ENCODE measurements around the gene PNO1.

Gene PNO1

GRCh38 chr2:68203587-68203986 lies 45.9 kb downstream of the PNO1 start:
- peak overlapping the region; percentile 69 for H3K4me3 ChIP-seq (IDR thresholded peaks at IDR 0.05; ENCODE audit: insufficient read depth, low read depth, low read length)
- no peak overlapping the region for H2AFZ ChIP-seq (ENCODE audit: low read depth)
- TF ChIP-seq CTCF (conservative IDR thresholded peaks at IDR 0.05; ENCODE audit: low read depth, low read length) = no peak
- no peaks in the 10 kb centered on the region for H3K36me3 ChIP-seq (ENCODE audit: insufficient read depth)
- peaks cover 89% of the 10 kb centered on the region for H3K4me1 ChIP-seq (ENCODE audit: low read depth, poor library complexity, severe bottlenecking)
- peaks cover 90% of the 10 kb centered on the region for H3K79me2 ChIP-seq (ENCODE audit: insufficient read depth, low read depth)
- H3K27ac ChIP-seq = peak overlapping the region; percentile 78
- H3K4me2 ChIP-seq = peak overlapping the region; percentile 90
- H3K27me3 ChIP-seq (ENCODE audit: insufficient read depth, low read depth) = no peaks in the 10 kb centered on the region
- peaks cover 4% of the 10 kb centered on the region; the same call in 1 of the 2 replicates for H4K20me1 ChIP-seq (ENCODE audit: insufficient read depth)
- peak overlapping the region; percentile 41; the same call in 1 of the 2 replicates for H3K9ac ChIP-seq

GRCh38 chr2:68206793-68207192 lies 49.1 kb downstream of the PNO1 start:
- Histone ChIP-seq H3K36me3 (ENCODE audit: insufficient read depth) (no peaks in the 10 kb centered on the region), H3K4me1 (ENCODE audit: low read depth, poor library complexity, severe bottlenecking) (peaks cover 76% of the 10 kb centered on the region), H3K9ac (no peak overlapping the region), H4K20me1 (ENCODE audit: insufficient read depth) (peaks cover 8% of the 10 kb centered on the region; the same call in 1 of the 2 replicates), H3K79me2 (ENCODE audit: insufficient read depth, low read depth) (peaks cover 84% of the 10 kb centered on the region), H3K4me2 (peak overlapping the region; percentile 15; the same call in 1 of the 2 replicates), H3K27ac (peak overlapping the region; percentile 78; the same call in 1 of the 2 replicates), H3K4me3 (IDR thresholded peaks at IDR 0.05; ENCODE audit: insufficient read depth, low read depth, low read length) (no peak overlapping the region), H2AFZ (ENCODE audit: low read depth) (no peak overlapping the region), H3K27me3 (ENCODE audit: insufficient read depth, low read depth) (no peaks in the 10 kb centered on the region)
- TF ChIP-seq CTCF (conservative IDR thresholded peaks at IDR 0.05; ENCODE audit: low read depth, low read length) = no peak

GRCh38 chr2:68214381-68214780 lies 56.7 kb downstream of the PNO1 start:
- Histone ChIP-seq H3K4me1 (ENCODE audit: low read depth, poor library complexity, severe bottlenecking) (peaks cover 73% of the 10 kb centered on the region), H3K4me3 (IDR thresholded peaks at IDR 0.05; ENCODE audit: insufficient read depth, low read depth, low read length) (no peak overlapping the region), H3K79me2 (ENCODE audit: insufficient read depth, low read depth) (peaks cover 99% of the 10 kb centered on the region), H3K27ac (no peak overlapping the region), H2AFZ (ENCODE audit: low read depth) (no peak overlapping the region), H3K27me3 (ENCODE audit: insufficient read depth, low read depth) (no peaks in the 10 kb centered on the region), H3K4me2 (no peak overlapping the region), H3K36me3 (ENCODE audit: insufficient read depth) (no peaks in the 10 kb centered on the region), H4K20me1 (ENCODE audit: insufficient read depth) (peaks cover 55% of the 10 kb centered on the region), H3K9ac (no peak overlapping the region)
- no peak for TF ChIP-seq CTCF (conservative IDR thresholded peaks at IDR 0.05; ENCODE audit: low read depth, low read length)

- Histone ChIP-seq H3K27ac (no peak overlapping the region), H3K27me3 (ENCODE audit: insufficient read depth, low read depth) (no peaks in the 10 kb centered on the region), H3K79me2 (ENCODE audit: insufficient read depth, low read depth) (peaks cover 99% of the 10 kb centered on the region), H4K20me1 (ENCODE audit: insufficient read depth) (peaks cover 63% of the 10 kb centered on the region), H3K36me3 (ENCODE audit: insufficient read depth) (no peaks in the 10 kb centered on the region), H3K4me3 (IDR thresholded peaks at IDR 0.05; ENCODE audit: insufficient read depth, low read depth, low read length) (no peak overlapping the region), H3K4me2 (no peak overlapping the region), H3K4me1 (ENCODE audit: low read depth, poor library complexity, severe bottlenecking) (peaks cover 84% of the 10 kb centered on the region), H3K9ac (no peak overlapping the region), H2AFZ (ENCODE audit: low read depth) (no peak overlapping the region)
- TF ChIP-seq CTCF (conservative IDR thresholded peaks at IDR 0.05; ENCODE audit: low read depth, low read length) = no peak
Measured at GRCh38 chr2:68216454-68217310, 59.0 kb downstream of the PNO1 start.
